SIG-M5 treated with dmso at 0.1 percent for 504 hours (cell line): ENCODE measurements around the gene RARRES2.
A peak's percentile ranks its signal among the peaks of the same experiment; 100 is the strongest.

Experiments used
- DNase-seq: peaks from one replicate; lab custom pipeline; 2025; ENCODE audit not compliant: unreplicated experiment; lab: John Stamatoyannopoulos, UW

The RARRES2 gene

DNA sequence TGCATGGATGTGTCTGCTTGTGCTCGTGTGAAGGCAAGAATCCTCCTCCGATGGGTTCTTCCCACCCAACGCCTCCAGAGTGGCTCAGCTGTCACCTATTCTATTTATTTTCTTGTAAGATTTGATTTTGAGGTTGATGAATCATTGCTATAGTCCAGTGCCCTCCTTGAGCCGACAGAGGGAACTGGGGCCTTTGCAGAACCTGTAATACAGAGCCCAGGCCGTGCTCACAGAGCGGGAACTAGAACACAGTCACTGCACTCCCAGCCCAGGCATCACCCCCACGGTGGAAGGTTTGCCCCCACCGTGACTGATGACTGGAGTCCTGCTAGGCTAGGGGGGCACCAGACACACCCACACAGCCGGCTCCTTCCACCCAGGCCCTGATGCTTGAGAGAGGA, 2.0 kb downstream of the RARRES2 start:
- no peak for DNase-seq

DNA sequence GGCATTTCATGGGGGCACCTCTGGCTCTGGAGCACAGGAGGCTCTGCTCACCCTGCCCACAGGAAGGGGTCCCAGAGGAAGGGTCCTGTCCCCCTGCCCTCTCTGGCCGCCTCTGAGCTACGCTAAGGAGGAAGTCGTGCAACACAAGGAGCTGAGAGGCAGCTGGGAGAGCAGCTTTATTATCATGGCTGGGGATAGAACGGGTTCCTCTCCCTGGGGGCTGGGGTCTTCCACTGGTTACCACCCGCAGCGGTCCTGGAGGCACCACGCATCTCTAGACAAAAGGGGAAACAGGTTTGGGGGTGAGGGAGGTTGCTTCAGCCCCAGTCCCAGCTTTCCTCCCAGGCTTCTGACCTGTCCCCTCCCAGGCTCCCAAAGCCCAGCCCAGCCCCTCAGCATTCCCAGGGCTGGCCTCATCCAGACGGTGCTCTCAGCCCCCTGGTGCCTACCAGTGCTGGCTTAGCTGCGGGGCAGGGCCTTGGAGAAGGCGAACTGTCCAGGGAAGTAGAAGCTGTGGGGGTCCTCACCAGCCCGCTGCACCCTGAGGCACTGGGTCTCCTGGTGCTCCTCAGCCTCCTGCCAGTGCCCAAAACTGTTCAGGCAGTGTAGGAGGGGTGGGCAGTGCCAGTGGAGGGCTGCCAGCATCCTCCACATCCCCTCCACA, 3.1 kb downstream of the RARRES2 start:
- DNase-seq = no peak

DNA sequence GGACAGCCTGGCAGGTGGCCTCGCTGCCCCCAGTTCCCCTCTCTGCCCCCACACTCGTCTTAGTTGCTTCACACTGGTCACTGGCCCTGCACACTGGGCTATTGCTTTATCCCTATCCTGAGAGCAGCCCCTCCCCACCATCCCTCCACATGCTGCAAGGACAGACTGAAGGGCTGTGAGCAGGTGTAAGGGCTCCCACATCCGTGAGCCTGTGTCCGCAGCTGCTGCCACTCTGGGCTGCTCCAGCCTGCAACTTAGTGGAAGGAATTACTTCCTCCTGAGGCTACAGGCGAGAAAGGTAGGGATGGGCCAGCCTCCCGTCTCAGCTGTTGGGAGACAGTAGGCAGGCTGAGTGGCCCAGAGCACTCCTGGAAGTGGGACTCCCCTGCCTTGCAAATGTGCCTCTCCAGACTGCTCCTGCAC, 3.8 kb downstream of the RARRES2 start:
- no peak for DNase-seq

- DNase-seq = no peak
Observed at GRCh38 chr7:150337179-150337578, 4.2 kb downstream of the RARRES2 start.

DNA sequence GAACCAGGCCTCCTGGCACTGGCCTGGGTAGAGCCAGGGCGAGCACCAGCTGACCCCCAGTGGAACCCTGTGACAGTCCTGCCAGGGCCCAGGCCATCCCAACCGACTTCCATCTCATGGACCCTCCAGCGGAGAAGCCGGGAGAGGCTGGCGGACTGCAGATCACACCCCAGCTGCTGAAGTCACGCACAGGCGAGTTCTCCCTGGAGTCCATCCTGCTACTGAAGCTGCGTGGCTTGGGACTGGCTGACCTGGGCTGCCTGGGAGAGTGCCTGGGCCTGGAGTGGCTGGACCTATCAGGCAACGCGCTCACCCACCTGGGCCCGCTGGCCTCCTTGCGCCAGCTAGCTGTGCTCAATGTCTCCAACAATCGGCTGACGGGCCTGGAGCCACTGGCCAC, 4.7 kb downstream of the RARRES2 start:
- DNase-seq = no peak

DNA sequence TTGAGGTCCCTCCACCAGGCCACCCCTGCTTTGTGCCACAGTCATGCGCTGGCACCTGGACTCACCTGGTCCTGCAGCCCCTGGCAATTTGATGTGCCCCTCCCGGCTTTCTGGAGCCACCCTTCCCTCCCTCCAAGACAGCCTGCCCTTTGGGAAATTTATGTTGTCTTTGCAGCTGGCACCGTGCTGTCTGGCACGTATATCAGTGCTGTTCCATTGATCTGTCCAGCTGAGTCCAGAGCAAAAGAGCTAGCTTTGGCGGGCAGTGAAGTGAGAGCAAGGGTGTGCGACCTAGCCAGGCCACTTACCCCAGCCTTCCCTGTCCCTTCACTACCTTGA, 5.7 kb downstream of the RARRES2 start:
- DNase-seq = no peak

DNA sequence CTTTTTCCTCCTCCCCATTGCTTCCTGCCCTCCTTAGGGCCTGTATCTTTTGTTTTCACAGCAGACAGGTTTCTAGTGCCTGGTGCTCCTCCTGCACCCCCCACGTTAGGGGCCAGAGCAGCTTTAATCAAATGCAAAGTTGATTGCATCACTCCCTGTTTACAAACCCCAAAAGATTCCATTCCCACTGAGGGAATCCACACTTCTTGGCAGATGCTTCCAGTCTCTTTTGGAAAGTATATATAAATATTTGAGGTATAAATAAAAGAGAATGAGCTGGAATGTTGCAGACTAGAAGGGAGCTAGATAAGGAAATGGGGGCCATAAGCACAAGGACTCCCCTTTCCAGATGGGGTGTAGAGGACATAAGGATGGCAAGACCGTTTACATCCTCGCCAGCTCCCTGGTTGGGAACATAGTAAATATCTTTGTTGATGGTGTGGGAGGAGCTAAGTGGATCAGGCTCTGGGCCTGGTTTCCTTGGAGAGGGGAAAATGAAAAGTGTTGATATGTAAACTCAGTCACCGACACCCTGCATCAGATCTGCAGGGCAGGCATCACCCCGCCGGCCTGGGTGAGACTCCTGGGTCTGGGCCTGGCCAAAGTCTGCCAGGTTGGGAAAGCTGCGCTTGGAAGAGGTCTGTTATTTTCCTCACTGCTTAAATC, 6.2 kb downstream of the RARRES2 start:
- DNase-seq = no peak

DNA sequence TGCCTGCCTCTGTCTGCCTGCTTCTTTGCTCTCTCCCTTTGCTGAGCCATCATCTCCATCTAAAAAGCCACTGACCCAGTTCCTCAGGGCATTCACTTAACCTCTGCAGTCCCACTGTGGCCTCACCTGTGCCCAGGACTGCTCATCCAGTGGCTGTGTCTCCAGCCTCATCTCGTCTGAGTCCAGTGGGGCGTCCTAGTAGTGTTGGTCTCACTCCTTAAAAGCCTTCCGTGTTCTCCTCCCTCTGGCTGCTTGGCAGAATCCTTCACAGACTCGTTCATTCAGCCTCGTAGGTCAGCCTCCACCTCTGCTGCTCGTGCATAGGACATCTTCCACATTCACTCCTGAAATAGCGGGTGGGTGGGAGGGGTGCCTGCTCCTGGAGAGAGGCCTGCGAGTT, 7.3 kb downstream of the RARRES2 start:
- DNase-seq = no peak

DNA sequence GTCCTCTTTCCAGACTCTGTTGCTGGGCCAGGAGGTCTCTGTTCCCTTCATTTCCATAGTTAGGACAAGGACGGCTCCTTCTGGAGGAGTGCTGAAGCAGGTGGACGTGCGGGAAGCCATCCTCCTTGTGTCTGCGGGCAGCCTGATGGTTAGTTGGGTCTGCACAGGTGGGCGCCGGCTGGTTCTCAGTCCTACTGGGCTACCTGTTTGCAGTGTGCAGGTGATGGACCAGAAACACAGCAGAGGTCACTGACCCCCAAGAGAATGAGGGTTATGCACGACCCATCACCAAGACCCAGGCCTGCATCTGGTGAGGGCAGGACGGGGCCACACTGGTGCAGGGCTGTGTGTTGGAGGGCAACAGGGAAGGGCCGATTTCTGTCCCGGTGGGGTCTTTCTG, 7.8 kb downstream of the RARRES2 start:
- DNase-seq = no peak

DNA sequence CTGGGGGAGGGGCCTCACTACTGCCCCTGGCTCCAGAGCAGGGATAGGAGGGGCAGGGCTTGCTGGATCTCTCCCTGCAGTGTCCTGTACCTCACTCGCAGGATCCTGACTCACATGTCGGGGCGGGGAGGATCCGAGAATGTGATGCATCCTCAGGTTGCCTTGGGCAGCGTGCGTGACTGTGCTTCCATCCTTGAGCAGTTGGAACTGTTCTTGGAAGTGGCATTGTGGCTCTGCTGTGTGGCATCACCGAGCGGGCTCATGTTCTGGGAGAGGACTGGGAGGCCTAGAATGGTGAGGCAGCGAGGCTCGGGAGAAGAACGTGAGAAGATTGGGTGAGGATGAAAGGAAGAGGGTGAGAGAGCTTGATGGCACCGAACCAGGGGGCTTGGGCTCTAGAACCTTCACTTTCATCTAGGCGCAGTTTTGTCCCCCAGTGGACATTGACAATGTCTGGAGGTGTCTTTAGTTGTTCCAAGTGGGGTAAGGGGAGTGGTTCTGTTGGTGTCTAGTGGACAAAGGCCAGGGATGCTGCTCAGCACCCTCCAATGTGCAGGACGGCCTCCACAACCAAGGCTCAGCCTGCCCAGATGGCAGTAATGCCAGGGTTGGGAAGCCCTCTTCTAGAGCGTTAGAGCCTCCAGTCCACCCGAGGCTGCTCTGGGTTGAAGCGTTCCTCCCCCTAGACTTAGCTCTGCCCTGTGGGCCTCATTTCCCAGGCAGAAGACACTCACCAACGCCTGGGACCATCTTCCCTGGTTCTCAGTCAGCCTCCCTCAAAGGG, 8.4 kb downstream of the RARRES2 start:
- DNase-seq = no peak

DNA sequence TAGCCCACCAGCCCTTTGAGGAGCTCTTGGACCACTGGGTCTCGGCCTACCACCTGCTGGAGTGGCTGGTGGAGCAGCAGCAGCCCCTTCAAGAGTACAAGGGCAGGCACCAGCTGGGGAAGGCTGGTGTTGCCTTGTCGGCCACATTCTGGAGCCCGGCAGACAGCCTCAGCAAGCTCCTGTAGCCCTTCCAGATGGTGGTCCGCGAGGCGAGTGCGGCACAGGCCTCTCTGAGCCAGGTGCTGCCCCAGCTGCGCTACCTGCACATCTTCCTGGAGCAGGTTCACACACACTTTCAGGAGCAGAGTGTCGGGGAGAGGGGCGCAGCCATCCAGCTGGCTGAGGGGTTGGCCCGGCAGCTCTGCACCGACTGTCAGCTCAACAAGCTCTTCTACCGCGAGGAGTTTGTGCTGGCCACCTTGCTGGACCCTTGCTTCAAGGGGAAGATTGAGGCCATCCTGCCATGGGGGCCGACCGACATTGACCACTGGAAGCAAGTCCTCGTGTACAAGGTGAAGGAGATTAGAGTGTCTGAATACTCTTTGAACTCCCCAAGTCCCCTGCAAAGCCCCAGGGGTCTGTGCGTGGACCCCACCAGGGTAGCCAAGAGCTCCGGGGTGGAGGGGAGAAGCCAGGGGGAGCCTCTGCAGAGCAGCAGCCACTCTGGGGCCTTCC, 11.1 kb downstream of the RARRES2 start:
- DNase-seq = no peak

DNA sequence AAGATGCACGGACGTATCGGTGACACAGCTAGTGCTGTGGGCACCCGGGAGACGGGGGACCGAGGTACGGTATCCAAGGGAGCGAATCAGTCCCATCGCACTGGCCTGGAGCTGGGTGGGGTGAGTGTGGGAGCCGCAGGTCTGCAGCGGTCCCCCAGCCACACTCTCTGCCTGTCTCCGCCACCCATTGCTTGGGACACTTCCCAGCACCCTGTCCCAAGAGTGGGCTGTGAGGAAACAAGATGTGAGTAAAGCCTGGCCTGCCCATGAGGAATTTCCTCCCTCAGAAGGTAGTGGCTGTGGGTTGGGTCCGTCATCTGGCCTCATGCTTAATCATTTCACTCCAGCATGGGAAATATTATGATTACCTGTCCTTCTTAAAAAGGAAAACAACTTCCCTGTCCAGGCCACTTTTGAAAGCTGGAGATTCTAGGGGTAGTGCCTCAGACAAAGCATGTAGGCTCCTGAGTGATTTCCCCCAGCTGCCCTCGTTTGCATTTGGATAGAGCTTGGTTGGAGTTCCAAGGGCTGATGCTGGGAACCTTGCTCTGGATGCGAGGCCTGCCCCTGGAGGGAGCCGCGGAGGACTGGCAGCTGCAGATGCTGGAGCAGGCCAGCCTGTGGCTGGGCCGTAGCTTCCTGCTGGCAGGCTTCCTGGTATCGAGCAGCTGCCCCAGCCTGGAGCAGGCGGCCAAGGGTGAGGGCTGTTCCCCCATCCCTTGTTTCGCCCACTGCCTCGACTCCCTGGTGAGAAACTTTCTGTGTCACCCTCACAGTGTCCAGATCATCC, 11.9 kb downstream of the RARRES2 start:
- DNase-seq = no peak

DNA sequence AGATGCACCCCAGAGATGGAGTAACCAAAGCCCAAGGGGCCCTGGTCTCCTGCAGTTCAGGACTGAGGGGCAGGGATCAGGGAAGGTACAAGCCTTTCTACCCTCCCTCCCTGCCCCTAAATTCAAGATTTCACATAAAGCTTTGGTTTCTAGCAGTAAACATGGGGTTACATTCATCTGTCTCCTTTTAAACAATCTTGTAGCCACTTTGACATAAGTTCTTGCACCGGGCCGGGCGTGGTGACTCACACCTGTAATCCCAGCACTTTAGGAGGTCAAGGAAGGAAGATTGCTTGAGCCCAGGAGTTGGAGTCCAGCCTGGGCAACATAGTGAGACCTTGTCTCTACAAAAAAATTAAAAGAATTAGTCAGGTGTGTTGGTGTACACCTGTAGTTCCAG, 14.1 kb downstream of the RARRES2 start:
- no peak for DNase-seq

GRCh38 chr7:150326657-150327268, 14.7 kb downstream of the RARRES2 start:
- DNase-seq = no peak

GRCh38 chr7:150325901-150326300, 15.5 kb downstream of the RARRES2 start:
- DNase-seq = no peak

DNA sequence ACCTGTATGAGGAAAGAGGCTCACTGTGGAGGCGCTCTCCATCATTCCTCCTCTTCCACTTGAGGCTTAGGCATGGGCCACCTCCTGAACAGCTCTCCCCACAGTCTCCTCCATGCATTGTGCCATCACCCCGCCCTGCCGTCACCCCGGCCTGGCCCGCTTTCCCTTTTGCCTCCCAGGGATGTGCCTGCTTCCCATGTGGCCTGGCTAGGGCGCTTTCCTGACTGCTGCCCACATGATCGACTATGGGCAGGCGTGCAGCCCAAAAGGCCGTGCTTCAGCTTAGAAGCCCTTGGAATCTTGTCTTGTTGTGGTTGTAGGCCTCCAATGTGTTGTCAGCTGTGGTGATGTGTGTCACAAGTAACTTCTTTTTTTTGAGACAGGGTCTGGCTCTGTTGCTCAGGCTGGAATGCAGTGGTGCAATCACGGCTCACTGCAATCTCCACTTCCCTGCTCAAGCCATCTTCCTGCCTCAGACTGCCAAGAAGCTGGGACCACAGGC, 16.3 kb downstream of the RARRES2 start:
- DNase-seq = peak; percentile 38

GRCh38 chr7:150324373-150324961, 17.0 kb downstream of the RARRES2 start:
- DNase-seq = no peak

DNA sequence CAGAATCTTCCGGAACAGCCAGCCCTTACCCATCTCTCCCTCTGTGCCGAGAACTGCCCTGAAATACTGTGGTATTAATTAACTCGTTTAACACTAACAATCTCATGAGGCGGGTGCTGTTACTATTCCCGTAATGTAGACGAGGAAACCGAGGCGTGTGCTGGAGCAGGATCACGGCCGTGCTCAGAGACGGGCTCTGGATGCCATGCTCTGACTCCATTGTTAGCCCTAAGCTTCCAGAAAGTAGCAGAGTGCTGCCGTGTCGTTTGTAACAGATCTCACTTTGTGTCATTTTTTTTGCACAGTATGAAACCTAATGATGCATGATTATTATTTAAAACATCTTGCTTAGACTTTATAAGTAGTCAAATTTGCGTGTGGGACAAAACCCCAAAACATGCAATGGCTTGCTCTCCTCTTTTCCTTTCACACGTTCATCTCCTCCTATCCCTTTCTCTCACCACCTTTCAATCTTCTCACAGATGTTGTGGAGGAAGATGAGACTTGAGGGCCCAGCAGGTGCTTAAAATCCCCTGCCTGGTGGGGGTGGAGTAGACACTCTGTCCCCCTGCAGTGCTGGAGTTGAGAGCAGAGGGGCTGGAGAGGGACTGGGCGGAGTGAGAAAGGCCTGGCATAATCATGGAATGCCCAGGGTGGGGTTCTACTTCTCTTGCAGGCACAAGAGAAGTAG, 17.6 kb downstream of the RARRES2 start:
- no peak for DNase-seq
